OCI-LY1 (cell line): ENCODE data around the gene RTKN2.

ENCODE experiments used
- CTCF ChIP-seq: fragments of 200-600 bp; sonication (generic), shearing (Covaris generic); IDR thresholded peaks from 2 replicates; pipeline ENCODE4 v1.5.1; 2017; ENCODE audit warnings: mild to moderate bottlenecking, antibody characterized with exemption, low read length, moderate library complexity, mixed read lengths
- EZH2 ChIP-seq: fragments of 200-600 bp; sonication (generic), shearing (Covaris generic); IDR thresholded peaks from 2 replicates; pipeline ENCODE4 v1.8.0; 2017; ENCODE audit warnings: borderline replicate concordance, mixed run types, mild to moderate bottlenecking, antibody characterized with exemption, low read length, moderate library complexity, mixed read lengths

GRCh38 chr10:62175251-62175650 lies 93.4 kb downstream of the RTKN2 start:
- TF ChIP-seq CTCF (no peak), EZH2 (no peak)
